H9 (cell line): ENCODE data around the gene HSD11B1. TPM values are rescaled to one million over a fixed set of nuclear protein-coding genes. Genes with fewer than 3 reads are reported as not detected.

Experiments used
- DNase-seq: peaks from one replicate; pipeline ENCODE4 v3.0.0-alpha.2; 2017
- H2AFZ ChIP-seq: one replicate; pipeline ENCODE4 v1.6.1; 2013; ENCODE audit warnings: mild to moderate bottlenecking, low read length, control low read depth, moderate library complexity
- H2AK5ac ChIP-seq: 2 replicates; pipeline ENCODE4 v1.6.1; 2013; ENCODE audit warnings: low read length, control low read depth, mixed read lengths; ENCODE audit not compliant: insufficient read length
- H2BK120ac ChIP-seq: one replicate; pipeline ENCODE4 v1.6.1; 2013; ENCODE audit warnings: low read depth, mild to moderate bottlenecking, low read length, control low read depth, inconsistent platforms; ENCODE audit not compliant: poor library complexity, severe bottlenecking
- H2BK12ac ChIP-seq: 2 replicates; pipeline ENCODE4 v1.6.1; 2013; ENCODE audit warnings: low read length, control low read depth, mixed read lengths, low read depth; ENCODE audit not compliant: insufficient read length
- H2BK15ac ChIP-seq: 2 replicates; pipeline ENCODE4 v1.6.1; 2013; ENCODE audit warnings: low read depth, low read length, control low read depth
- H2BK20ac ChIP-seq: one replicate; pipeline ENCODE4 v1.6.1; 2013; ENCODE audit warnings: low read depth, mild to moderate bottlenecking, low read length, control low read depth, inconsistent platforms; ENCODE audit not compliant: poor library complexity, severe bottlenecking
- H2BK5ac ChIP-seq: 2 replicates; pipeline ENCODE4 v1.6.1; 2013; ENCODE audit warnings: low read length, control low read depth, mixed read lengths; ENCODE audit not compliant: insufficient read length
- H3K14ac ChIP-seq: 2 replicates; pipeline ENCODE4 v1.6.1; 2013; ENCODE audit warnings: low read length, control low read depth; ENCODE audit not compliant: insufficient read depth
- H3K18ac ChIP-seq: 2 replicates; pipeline ENCODE4 v1.6.1; 2013; ENCODE audit warnings: low read depth, mild to moderate bottlenecking, mixed read lengths, low read length, control low read depth; ENCODE audit not compliant: insufficient read length
- H3K23ac ChIP-seq: 2 replicates; pipeline ENCODE4 v1.6.1; 2013; ENCODE audit warnings: low read length, control low read depth, mixed read lengths, low read depth; ENCODE audit not compliant: insufficient read length
- H3K23me2 ChIP-seq: 2 replicates; pipeline ENCODE4 v1.6.1; 2013; ENCODE audit warnings: low read depth, mild to moderate bottlenecking, mixed read lengths, low read length, control low read depth; ENCODE audit not compliant: insufficient read length, poor library complexity, severe bottlenecking
- H3K27ac ChIP-seq: 2 replicates; pipeline ENCODE4 v1.5.1; 2013; ENCODE audit warnings: low read length, control low read depth, mixed read lengths, low read depth; ENCODE audit not compliant: insufficient read length
- H3K27me3 ChIP-seq: 2 replicates; pipeline ENCODE4 v1.6.1; 2013; ENCODE audit warnings: low read length, control low read depth, inconsistent platforms; ENCODE audit not compliant: insufficient read depth
- H3K4ac ChIP-seq: 2 replicates; pipeline ENCODE4 v1.6.1; 2013; ENCODE audit warnings: low read depth, mild to moderate bottlenecking, control low read depth, inconsistent platforms, low read length, moderate library complexity
- H3K4me1 ChIP-seq: 2 replicates; pipeline ENCODE4 v1.6.1; 2013; ENCODE audit warnings: low read length, control low read depth, inconsistent platforms; ENCODE audit not compliant: insufficient read depth
- H3K4me2 ChIP-seq: 2 replicates; pipeline ENCODE4 v1.6.1; 2013; ENCODE audit warnings: low read length, control low read depth, mixed read lengths; ENCODE audit not compliant: insufficient read length, insufficient read depth
- H3K56ac ChIP-seq: 2 replicates; pipeline ENCODE4 v1.6.1; 2013; ENCODE audit warnings: low read depth, mild to moderate bottlenecking, mixed read lengths, low read length, control low read depth; ENCODE audit not compliant: insufficient read length
- H3K79me1 ChIP-seq: 2 replicates; pipeline ENCODE4 v1.6.1; 2013; ENCODE audit warnings: low read depth, mild to moderate bottlenecking, moderate library complexity, low read length, control low read depth, inconsistent platforms; ENCODE audit not compliant: insufficient read depth, poor library complexity, severe bottlenecking
- H3K79me2 ChIP-seq: 2 replicates; pipeline ENCODE4 v1.6.1; 2013; ENCODE audit warnings: low read length, control low read depth, inconsistent platforms; ENCODE audit not compliant: insufficient read depth
- H3K9ac ChIP-seq: 2 replicates; pipeline ENCODE4 v1.6.1; 2013; ENCODE audit warnings: low read length, control low read depth, mixed read lengths; ENCODE audit not compliant: insufficient read length; ENCODE audit errors: extremely low read depth
- H3K9me3 ChIP-seq: one replicate; pipeline ENCODE4 v1.6.1; 2013; ENCODE audit warnings: low read depth, low read length, inconsistent platforms; ENCODE audit not compliant: control insufficient read depth
- H3T11ph ChIP-seq: one replicate; pipeline ENCODE4 v1.6.1; 2013; ENCODE audit warnings: mild to moderate bottlenecking, low read length, control low read depth, inconsistent platforms
- H4K20me1 ChIP-seq: one replicate; pipeline ENCODE4 v1.6.1; 2013; ENCODE audit not compliant: control insufficient read depth, insufficient read length, insufficient read depth
- H4K5ac ChIP-seq: 2 replicates; pipeline ENCODE4 v1.6.1; 2013; ENCODE audit warnings: low read depth, mild to moderate bottlenecking, mixed read lengths, low read length, control low read depth; ENCODE audit not compliant: insufficient read length
- H4K8ac ChIP-seq: replicated peaks from 2 replicates; pipeline ENCODE4 v1.6.1; 2013; ENCODE audit warnings: low read length, control low read depth, mixed read lengths, low read depth; ENCODE audit not compliant: insufficient read length
- H4K91ac ChIP-seq: 2 replicates; pipeline ENCODE4 v1.6.1; 2013; ENCODE audit warnings: low read depth, mild to moderate bottlenecking, moderate library complexity, mixed read lengths, low read length, control low read depth; ENCODE audit not compliant: insufficient read length
- H3K27ac Mint-ChIP-seq, 3 experiments: 2 replicates in 2 of 3; 3 replicates in 1 of 3; pipeline ENCODE4 v1.8.0; 2020 to 2021; ENCODE audit warnings: mixed read lengths in 3 of 3, mild to moderate bottlenecking in 1 of 3, moderate library complexity in 1 of 3
- H3K27me3 Mint-ChIP-seq: 2 replicates; pipeline ENCODE4 v1.8.0; 2021; ENCODE audit warnings: low read depth, mild to moderate bottlenecking, moderate library complexity, mixed read lengths
- H3K36me3 Mint-ChIP-seq, 3 experiments: 2 replicates in 2 of 3; 3 replicates in 1 of 3; pipeline ENCODE4 v1.8.0; 2020 to 2021; ENCODE audit warnings: low read depth in 3 of 3, mixed read lengths in 3 of 3; ENCODE audit not compliant: insufficient read depth in 1 of 3
- H3K4me1 Mint-ChIP-seq, 2 experiments: 2 replicates each; pipeline ENCODE4 v1.8.0; 2020; ENCODE audit warnings: mixed read lengths in 2 of 2
- H3K4me3 Mint-ChIP-seq, 2 experiments: 2 replicates in 1 of 2; 3 replicates in 1 of 2; pipeline ENCODE4 v1.8.0; 2020 to 2021; ENCODE audit warnings: mild to moderate bottlenecking in 2 of 2, mixed read lengths in 2 of 2, moderate library complexity in 1 of 2
- H3K9me3 Mint-ChIP-seq, 2 experiments: 2 replicates in 1 of 2; 3 replicates in 1 of 2; pipeline ENCODE4 v1.8.0; 2020; ENCODE audit warnings: mild to moderate bottlenecking in 2 of 2, mixed read lengths in 2 of 2, moderate library complexity in 1 of 2
- CTCF ChIP-seq: fragments of 200-600 bp; sonication (generic); conservative IDR thresholded peaks from 3 replicates; pipeline ENCODE4 v1.8.0; 2021; ENCODE audit warnings: antibody characterized with exemption, mild to moderate bottlenecking
- WGBS: extraction: QIAGEN DNeasy Blood & Tissue Kit; methylation state at CpG from one replicate; pipeline ENCODE4 v1.1.7; 2013; ENCODE audit warnings: missing lambda C conversion rate, low lambda C conversion rate, mixed read lengths; ENCODE audit not compliant: insufficient read length; ENCODE audit errors: extremely low coverage; 5-methylcytosine and 5-hydroxymethylcytosine counted together
- total RNA-seq: library from RNA; stranded (reverse); gene quantifications from 2 replicates; pipeline ENCODE4 v1.2.1, GENCODE V29; 2021

The HSD11B1 gene
- total RNA-seq, 1 experiment from 2014 or later: not detected

- WGBS: no CpG with 5 or more reads among the region's 3 CpGs
- no peak overlapping the region for H4K91ac ChIP-seq
These were observed 32.0 kb downstream of the HSD11B1 start for GRCh38 chr1:209736490-209737117.

More at GRCh38 chr1:209736490-209737117, 32.0 kb downstream of the HSD11B1 start:
- no peak for DNase-seq
- no peak overlapping the region for H2BK120ac ChIP-seq
- TF ChIP-seq CTCF: no peak
- H3K36me3 Mint-ChIP-seq: no peaks in the 10 kb centered on the region
- H2BK5ac ChIP-seq: no peak overlapping the region
- H2BK20ac ChIP-seq: no peak overlapping the region
- H3T11ph ChIP-seq: no peak overlapping the region
- no peaks in the 10 kb centered on the region for H3K23me2 ChIP-seq
- H3K4me2 ChIP-seq: no peak overlapping the region
- H3K27me3 Mint-ChIP-seq: peaks cover 25% of the 10 kb centered on the region
- H2BK15ac ChIP-seq: no peak overlapping the region
- H3K18ac ChIP-seq: no peak overlapping the region
- no peaks in the 10 kb centered on the region for H3K4me1 ChIP-seq
- H2BK12ac ChIP-seq: no peak overlapping the region
- no peak overlapping the region for H3K9ac ChIP-seq
- no peak overlapping the region for H3K27ac ChIP-seq
- H3K79me2 ChIP-seq: no peaks in the 10 kb centered on the region
- H4K20me1 ChIP-seq: no peaks in the 10 kb centered on the region
- H3K4me3 Mint-ChIP-seq: no peak overlapping the region
- no peak overlapping the region for H4K8ac ChIP-seq
- no peak overlapping the region for H2AK5ac ChIP-seq
- H3K9me3 Mint-ChIP-seq: no peaks in the 10 kb centered on the region
- no peak overlapping the region for H3K4ac ChIP-seq
- H3K4me1 Mint-ChIP-seq: no peaks in the 10 kb centered on the region
- no peaks in the 10 kb centered on the region for H3K9me3 ChIP-seq
- no peak overlapping the region for H2AFZ ChIP-seq
- no peak overlapping the region for H4K5ac ChIP-seq
- H3K27me3 ChIP-seq: no peaks in the 10 kb centered on the region
- no peak overlapping the region for H3K23ac ChIP-seq
- no peak overlapping the region for H3K14ac ChIP-seq
- no peak overlapping the region for H3K27ac Mint-ChIP-seq
- no peak overlapping the region for H3K56ac ChIP-seq
- no peaks in the 10 kb centered on the region for H3K79me1 ChIP-seq
